ENCODE results near the gene RNF150.
"Not testable (repeated sequence)": the region's sequence is repeated elsewhere in the genome, so short reads cannot be mapped to it uniquely, and the experiment has no call there.

RNF150 gene

DNA sequence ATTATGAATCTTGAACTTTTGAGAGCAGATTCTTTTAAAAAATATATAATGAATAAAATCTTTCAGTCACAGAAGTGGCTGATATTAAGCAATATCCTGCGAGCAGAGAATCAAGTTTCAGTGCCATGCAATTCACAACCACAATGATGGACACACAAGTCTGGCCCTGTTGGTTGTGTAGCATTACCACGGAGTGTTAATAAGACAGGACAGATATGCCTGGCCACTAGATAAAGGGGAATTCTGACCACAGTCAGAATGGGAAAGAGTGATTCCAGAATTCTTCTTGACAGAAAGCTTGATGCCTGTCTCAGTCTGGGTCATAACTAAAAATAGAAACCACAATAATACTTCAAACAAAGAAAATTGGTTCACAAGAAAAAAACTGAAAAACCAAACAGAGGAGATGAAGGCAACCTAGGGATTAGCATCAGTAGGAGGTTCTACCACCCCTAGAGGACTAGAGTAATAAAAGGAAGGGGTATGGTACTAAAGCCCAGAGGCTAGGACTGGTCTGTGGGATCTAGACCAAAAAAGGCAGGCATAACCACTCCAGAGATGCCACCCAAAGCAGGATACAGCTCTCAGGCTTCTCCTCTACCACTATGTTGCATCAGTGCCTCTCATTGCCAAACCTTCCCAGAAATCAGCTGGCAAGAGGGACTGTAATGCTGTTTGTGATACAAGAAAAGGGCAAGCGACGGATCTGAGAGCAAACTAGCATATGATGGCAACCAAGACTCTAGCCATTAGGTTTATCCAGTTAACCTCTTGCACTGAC lies 59.0 kb downstream of the RNF150 start:
- DNase-seq = no peak

DNA sequence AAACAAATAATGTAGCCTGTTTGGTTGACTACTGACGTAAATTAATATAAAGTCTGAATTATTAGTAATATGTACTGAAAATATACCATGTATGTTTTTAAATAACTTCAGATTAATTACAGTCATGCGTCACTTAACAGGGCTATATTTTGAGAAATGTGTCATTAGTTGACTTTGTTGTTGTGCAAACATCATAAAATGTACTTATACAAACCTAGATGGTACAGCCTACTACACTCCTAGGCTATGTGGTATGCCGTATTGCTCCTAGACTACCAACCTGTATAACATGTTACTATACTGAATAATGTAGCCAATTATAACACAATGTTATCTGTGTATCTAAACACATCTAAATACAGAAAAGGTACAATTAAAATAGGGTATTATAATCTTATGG lies 66.6 kb downstream of the RNF150 start:
- no peak for DNase-seq

DNA sequence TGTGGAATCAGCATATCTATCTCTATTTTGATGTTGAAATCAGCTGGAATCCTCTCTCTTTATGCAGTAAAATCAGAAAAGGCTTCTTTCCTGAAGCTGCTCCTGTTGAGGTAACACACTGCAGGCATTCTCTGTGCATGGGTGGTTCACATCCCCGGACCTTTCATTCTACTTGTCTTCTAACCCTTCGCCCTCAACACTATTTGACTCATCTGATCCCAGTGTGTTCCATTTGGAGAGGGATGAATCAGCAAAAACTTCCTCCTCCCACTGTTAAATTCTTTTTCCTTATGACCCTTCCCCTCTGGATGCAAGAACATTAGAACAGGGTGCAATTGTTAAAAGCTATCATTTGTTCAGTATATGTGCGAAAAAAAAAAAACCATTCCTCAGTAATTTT lies 67.4 kb downstream of the RNF150 start:
- no peak for DNase-seq

DNA sequence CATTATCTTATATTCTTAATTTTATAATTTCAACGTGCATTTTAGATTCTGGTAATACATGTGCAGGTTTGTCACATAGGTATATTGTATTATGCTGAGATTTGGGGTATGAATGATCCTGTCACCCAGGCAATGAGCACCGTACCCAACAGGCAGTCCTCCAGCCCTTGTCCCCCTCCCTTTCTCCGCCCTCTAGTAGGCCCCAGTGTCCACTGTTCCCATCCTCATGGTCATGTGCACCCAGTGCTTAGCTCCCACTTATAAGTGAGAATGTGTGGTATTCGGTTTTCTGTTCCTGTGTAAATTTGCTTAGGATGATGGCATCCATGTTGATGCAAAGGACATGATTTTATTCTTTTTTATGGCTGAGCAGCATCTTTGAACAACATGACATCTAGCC lies 70.6 kb downstream of the RNF150 start:
- DNase-seq = no peak

DNA sequence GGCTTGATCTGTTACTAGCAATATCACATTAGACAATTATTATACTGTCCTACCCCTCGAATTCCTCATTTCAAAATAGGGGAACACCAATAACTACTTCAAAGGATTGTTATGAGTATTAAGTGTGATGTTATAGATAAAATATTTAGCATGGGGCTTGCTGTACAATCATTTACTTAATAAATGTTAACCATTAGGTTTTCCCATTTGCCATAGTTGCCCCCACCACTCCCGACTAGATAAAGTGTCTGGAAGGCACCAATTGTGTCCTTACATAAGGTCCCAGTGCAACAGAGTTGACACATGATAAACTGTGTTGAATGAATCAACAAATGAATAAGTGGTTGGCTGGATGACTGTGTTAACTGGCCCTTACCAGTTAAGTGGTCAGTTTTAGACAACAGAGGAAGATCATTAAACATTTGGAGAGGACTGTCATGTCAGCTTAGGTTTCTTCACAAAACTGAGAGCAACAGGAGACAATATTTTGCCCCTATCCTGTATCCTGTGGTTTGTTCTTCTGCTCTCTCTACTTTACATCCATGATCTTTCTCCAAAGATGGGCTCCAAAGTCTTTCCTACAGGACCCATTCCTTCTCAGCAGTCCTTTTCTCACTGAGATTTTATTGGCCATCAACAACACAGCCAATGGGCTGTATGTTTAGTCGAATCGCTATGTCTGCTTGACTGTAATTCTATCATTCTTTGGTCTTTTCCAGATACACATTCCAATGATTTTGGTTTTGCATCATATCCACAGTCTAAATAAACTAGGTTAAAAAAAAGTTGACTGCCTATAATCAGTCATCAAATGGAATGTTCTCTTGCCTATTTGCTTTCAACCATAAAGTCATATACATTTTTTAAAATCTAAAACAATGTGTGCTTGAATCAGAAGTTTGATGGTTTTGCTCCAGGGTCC lies 74.4 kb downstream of the RNF150 start:
- no peak for DNase-seq

DNA sequence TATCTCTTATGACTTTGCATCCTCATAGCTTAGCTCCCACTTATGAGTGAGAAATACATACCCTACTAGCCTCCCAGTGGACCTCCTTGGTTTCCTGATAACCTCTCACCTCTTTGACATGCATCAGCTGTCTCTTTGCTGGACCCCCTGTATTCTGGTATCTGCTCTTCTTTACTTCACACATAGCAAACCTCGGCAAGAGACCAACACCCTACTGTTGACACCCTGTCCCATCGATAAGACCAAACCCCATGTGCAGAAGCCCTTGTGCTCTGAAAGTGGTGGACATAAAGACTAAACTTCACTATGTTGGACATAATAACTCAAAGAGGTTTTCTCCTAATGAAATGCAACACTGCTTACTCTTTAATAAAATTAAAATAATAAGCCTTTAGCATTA lies 75.7 kb downstream of the RNF150 start:
- DNase-seq = no peak

DNA sequence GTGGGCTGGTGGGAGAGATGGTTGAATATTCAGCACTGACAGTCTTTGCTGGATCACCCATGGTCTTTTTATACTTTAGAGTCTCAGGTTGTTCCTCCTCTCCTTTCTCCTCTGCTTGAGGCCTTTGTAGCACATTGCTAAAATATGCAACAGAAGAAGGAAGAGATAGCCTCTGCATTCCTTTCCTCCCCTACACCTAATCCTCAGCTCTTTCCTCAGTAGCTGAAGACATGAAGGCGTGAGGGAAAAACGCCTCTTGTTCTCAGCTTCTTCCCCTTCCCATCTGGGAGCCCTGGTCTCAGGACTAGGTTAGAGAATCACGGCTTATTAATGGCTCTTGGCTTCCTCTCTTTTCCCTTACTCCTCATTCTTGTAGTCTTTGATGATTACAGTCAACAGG lies 76.8 kb downstream of the RNF150 start:
- no peak for DNase-seq

DNA sequence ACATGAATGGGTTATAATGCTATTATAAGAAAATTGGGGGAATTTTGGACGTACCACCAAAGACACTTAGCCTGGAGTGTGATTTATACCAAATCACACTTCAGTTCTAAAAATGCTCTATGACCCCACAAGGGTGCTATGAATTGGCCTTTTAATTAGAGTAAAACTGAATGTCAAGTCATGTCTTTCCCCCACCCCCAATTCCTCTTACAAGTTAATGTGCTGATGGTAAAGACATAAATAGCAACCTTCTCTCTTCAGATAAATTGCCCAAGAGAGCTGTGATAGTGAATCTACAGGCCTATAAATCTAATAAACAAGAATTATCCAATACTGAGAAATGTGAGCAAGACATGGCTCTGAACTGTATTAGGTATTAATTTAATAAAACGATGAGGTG lies 78.8 kb downstream of the RNF150 start:
- DNase-seq = no peak

DNA sequence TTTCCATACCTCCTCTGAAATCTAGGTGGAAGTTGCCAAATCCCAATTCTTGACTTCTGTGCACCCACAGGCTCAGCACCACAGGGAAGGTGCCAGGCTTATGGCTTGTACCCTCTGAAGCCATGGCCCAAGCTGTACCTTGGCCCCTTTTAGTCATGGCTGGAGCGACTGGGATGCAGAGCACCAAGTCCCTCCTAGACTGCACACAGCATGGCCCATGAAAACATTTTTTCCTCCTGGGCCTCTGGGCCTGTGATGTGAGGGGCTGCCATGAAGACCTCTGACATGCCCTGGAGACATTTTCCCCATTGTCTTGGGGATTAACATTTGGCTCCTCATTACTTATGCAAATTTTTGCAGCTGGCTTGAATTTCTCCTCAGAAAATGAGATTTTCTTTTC lies 82.3 kb downstream of the RNF150 start:
- not testable (repeated sequence) for DNase-seq

DNA sequence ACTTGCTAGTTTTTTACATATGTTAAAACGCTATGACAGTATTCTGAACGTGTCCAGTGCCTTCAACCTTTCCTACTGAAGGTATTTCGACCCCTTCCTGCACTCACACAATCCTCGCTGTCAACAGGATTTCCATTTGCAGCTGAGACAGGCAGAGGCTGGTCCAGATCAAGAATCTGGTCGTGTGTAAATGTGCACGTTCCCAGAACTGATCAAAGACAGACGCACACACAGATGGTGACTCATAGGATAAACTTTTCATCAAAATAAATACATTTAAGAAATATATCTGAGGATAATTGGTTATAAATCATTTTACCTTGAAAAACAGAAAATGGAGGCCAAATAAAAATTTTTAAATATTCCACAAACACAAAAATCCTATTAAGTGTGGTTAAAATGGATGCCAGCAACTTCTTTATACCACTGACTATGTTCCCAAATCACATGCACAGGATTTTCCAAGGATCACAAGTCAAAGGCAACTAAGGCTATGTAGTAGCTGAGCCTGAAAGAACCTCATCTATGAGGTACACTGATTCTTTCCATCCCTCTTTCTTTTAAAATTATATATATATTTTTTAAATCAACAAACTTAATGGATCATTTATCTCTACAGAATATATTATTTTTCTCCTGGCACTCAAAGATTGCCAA lies 85.9 kb downstream of the RNF150 start:
- DNase-seq = no peak

DNA sequence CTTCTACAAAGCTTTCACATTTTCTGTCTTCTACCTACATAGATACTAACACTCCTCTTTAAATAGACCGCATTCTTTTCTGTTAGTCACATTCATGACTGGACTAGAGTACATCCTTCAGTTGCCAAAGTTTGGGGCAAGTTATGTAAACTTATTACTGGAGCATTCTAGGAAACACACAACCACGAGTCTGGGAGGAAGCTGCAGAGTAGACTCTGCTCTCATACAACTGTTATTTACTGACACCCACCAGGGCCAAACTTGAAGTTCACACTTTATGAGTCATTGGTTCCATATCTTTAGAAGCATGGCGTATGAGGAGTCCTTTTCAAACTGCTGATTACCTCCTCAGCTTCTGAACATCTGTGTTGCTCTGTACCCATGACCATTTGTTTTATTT lies 87.0 kb downstream of the RNF150 start:
- peak; percentile 28 to 33 for DNase-seq

DNA sequence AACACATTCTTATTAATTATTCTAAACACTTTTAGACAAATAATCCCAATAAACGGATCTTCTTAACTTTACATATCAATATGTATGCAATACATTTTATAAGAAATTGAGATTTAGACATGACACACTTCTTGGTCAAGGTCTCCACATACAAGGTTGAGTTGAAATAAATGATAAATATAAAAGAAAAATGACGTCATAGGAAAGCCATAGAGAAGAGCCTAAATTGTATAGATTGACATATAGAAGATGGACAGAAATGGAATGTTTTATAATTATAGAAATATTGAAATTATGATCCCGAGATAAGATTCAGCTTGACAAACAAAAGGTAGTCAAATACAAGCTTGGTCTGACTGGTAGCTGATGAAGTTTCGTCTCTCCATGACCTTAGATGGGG lies 87.4 kb downstream of the RNF150 start:
- DNase-seq = no peak

DNA sequence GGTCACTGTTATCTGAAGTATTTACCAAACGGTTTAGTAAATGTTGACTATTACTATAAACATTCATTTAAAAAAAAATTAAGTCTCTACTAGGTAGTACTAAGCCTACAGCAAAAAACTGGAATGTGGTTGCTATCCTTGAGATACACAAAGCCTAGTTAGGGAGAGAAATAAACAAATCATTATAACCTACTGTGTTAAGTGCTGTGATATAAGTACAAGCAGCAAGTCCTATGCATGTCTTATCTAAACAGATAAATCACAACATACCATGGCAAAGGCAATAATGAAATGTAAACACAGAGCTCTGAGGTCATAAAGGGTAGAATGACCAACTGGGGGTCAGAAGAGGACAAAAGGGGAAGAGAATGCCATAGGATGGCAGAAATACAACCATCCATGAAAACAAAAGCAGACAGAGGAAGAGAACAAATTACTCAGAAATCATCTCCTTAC lies 92.2 kb downstream of the RNF150 start:
- DNase-seq = no peak

DNA sequence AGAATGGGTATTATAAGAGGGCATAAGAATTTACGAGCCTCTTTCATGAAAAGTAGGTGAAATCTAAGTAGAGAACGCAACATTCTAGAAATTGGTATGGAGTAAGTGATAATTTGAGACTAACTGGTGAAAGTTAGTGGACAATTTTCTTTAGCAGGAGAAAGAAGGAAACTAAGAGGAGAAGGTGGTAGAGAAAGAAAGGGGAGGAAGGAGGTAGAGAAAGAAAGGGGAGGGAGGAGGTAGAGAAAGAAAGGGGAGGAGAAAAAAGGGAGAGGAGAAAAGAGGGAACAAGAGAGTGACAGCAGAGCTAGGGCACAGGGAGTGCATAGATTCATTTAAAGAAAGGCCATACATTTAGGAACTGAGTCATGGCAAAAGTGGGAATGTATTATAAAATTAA lies 94.1 kb downstream of the RNF150 start:
- DNase-seq = no peak

DNA sequence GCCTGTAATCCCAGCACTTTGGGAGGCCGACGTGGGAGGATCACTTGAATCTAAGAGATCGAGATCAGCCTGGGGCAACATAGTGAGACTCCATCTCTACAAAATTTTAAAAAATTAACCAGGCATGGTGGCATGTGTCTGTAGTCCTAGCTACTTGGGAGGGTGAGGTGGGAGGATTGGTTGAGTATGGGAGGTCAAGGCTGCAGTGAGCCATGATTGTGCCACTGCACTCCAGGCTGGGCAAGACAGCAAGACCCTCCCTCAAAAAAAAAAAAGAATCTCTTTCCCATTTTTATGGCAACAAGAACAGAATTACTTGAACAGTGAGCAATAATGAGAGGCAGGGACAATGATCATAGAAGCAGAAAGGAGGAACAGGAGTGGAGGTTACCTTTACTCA lies 94.8 kb downstream of the RNF150 start:
- DNase-seq = no peak

DNA sequence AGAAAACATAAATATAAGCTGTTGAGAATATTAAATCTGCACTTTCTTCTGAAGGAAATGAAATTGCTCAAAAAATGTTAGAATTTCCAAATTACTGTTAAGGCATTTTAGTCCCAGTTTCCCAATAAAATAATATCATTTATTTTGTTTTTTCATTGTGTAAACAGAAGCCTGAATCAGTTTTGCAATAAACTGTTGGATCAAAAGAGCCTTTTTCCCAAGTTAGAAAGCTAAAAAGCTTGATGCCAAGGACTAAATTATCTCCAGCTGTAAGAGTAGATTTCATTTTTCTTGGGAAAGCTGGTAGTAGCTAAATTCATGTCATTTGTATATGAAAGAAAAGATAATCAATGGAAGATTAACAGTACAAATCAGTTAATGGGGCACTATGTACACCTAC lies 95.8 kb downstream of the RNF150 start:
- no peak for DNase-seq

DNA sequence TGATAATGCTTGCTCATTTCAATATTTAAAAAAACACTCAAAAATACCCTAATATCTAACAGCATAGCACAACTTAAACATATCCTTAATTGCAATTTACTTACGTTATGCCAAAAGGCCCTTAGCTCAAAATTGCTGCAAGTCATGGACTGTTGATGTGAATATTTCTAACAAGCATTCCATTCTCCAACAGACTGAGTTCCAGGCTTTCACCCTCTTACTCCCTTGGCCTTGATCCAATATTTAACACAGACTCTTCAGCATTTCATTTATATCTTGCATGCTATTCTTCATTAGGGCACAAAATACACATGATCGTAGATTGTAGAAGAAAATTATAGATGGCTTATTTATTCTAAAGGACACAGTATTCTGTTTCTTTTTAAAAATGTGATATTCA lies 96.5 kb downstream of the RNF150 start:
- no peak for DNase-seq

DNA sequence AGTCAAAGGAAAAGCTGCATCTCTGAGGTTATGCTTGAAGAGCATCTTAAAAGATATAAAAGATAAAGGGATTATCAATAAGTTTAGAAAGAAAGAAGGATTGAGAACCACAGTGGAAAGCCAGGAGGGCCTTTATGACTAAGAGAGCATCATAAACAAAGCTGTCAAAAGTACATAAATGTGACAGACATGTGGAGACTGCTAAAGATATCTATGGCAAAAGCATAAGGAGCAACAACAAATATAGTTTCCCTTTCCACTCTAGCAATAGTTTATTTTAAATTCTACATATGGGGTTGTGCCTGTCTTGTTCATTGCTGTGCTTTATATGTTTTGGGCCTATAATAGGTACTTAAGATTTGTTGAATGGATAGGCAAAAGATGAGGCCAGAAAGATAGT lies 97.3 kb downstream of the RNF150 start:
- DNase-seq = no peak

DNA sequence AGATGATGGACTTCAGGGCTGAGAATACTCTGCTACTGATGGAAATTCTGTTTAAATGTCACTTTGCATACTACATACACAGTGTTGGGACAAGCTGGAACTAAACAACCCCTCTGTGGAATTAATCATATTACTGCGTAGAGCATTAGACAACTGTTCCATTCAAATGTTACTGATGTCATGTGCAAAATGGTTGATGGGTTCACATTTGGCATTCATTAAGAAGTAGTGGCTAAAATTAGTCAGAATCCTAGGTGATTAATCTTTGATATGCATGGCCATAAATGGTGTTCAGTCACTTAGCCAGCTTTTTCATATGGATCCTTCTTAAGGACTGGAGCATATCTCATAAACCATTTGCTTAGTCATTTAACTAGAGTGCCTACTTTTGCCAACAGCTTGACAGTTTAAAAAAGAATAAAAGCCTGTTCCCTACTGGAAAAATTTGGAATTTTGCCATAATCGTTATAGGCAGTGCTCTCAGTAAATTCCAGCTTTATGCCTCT lies 105.2 kb downstream of the RNF150 start:
- DNase-seq = no peak

DNA sequence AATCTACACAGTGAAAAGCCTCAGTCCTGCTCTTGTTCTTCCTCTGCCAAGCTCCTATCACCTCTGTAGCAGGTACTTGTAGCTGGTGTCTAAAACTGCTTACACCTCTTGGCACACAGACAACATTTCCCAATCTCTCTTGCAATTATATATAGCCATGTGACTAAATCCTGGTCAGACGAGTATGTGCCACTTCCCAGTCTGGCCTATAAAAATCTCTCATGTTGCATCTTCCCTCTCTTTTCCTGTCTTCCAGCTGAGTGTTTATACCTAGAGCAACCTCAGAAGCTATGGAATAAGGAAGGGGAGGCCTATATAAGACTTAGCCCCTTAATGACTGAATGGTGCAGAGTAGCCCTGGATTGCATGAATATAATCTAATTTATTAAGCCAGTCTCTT lies 105.8 kb downstream of the RNF150 start:
- no peak for DNase-seq

DNA sequence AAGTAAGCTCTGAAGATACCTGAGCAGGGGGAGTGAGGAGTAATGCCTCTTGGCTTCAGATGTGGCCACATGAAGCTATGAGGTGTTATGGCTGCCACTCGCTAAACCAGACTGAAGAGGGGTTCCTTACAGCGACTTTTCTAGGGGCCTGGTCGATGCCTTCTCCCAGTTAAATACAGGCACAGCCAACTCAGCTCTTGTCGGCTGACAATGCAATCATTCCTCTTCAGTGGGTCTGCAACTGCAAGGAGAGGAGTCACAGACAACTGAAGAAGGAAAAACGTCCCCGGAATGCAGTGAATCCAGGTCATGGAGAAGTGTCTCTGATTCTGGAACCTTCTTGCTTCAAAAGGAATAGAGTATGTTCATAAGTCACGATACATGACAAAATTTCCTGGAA lies 106.4 kb downstream of the RNF150 start:
- no peak for DNase-seq

DNA sequence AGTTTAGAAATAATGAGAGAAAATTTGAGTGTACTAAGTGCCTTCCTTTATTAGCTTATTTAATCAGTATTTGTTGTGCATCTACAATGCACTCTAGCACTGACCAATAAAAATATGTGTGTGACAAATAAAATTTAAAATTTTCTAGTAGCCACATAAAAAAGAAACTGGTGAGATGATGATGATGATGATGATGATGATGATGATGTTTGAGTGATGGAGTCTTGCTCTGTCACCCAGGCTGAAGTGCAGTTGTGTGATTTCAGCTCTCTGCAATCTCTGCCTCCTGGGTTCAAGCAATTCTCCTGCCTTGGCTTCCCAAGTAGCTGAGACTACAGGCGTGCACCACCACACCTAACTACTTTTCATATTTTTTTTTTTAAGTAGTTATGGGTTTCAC lies 110.2 kb downstream of the RNF150 start:
- no peak for DNase-seq

DNA sequence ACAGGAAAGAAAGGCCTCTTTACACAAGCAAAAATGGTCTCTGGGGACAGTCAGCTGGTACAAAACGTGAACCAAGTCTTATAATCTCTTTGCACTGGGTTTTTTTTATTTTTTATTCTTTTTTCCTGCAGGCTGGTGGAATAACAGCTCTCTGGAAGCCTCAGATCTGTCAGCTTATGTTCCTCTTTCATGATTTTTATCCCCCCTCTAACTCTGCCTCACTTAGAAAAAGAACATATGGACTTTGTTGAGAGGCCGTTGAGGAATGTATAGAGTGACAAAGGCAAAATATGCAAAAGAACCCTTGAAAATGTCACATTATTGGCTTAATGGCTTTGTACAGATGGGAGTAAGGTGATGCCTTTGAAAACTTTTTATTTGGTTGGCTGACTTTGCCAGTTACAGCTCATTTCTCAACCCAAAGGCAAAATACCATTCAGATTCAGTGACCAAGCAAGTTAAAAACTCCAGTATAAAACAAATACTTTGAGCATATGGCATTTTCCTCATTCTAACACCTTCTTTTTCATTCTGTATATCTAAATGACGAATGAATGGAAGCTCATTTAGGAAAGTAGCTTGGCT lies 111.1 kb downstream of the RNF150 start:
- DNase-seq = no peak
